Measurements from ENCODE around the gene DUS2. TPM values are rescaled to one million over a fixed set of nuclear protein-coding genes. Genes with fewer than 3 reads are reported as not detected.
A peak's percentile ranks its signal among the peaks of the same experiment; 100 is the strongest.

DUS2 gene
- total and polyA plus RNA-seq, 9 of the 15 experiments (the other 6 are each of a cell fraction or from before 2014, with no cell fraction given): 5.8 to 22.5 (median 20.6) TPM

- no peak for TF ChIP-seq USF1 (CRISPR knock-in tag; IDR thresholded peaks at IDR 0.05)
- TF ChIP-seq PKNOX1 (IDR thresholded peaks at IDR 0.05): peak; percentile 70
- TF ChIP-seq RBM39 (optimal IDR thresholded peaks at IDR 0.05; ENCODE audit: low read depth, low read length): peak; percentile 86
- TF ChIP-seq HNRNPLL (IDR thresholded peaks at IDR 0.05; ENCODE audit: low read depth, low read length, poor library complexity, severe bottlenecking): peak; percentile 32
- TF ChIP-seq ZNF354B (CRISPR knock-in tag; IDR thresholded peaks at IDR 0.05): no peak
- 0 out of 2 replicates have a peak, but pooled peaks have one; percentile 17 for TF ChIP-seq CXXC5 (CRISPR knock-in tag; IDR thresholded peaks at IDR 0.05)
- TF ChIP-seq SMC3 (conservative IDR thresholded peaks at IDR 0.05; ENCODE audit: insufficient read depth, low read depth, low read length): peak; percentile 76
- TF ChIP-seq ATF7 (IDR thresholded peaks at IDR 0.05): peak; percentile 49
- no peak for TF ChIP-seq ZNF217 (CRISPR knock-in tag; IDR thresholded peaks at IDR 0.05)
- TF ChIP-seq NBN (IDR thresholded peaks at IDR 0.05; ENCODE audit: low read depth): peak; percentile 34; the same call in 1 of the 2 replicates
- TF ChIP-seq TEAD4 (IDR thresholded peaks at IDR 0.05; ENCODE audit: low read length): peak; percentile 61; the same call in 1 of the 2 replicates
- no peak for TF ChIP-seq TEAD4 (CRISPR knock-in tag; IDR thresholded peaks at IDR 0.05; ENCODE audit: borderline replicate concordance)
- 0 out of 2 replicates have a peak, but pooled peaks have one; percentile 34 for TF ChIP-seq BHLHE40 (IDR thresholded peaks at IDR 0.05; ENCODE audit: low read length)
- peak in 1 of 2 experiments; percentile 60; a peak in 1 of 4 replicates for TF ChIP-seq TEAD1 (CRISPR knock-in tag; IDR thresholded peaks at IDR 0.05)
- TF ChIP-seq PBX2 (CRISPR knock-in tag; IDR thresholded peaks at IDR 0.05; ENCODE audit: low read depth): no peak
- 0 out of 2 replicates have a peak, but pooled peaks have one; percentile 6 for TF ChIP-seq PBX2 (tag; conservative IDR thresholded peaks at IDR 0.05; ENCODE audit: low read depth)
- TF ChIP-seq ZEB2 (IDR thresholded peaks at IDR 0.05): peak; percentile 92
- peak; percentile 71; the same call in 1 of the 2 replicates for TF ChIP-seq GATAD2A (IDR thresholded peaks at IDR 0.05)
- no peak for TF ChIP-seq PHF20 (IDR thresholded peaks at IDR 0.05; ENCODE audit: partially characterized antibody)
- TF ChIP-seq ZNF274 (IDR thresholded peaks at IDR 0.05; ENCODE audit: borderline replicate concordance, low read depth, low read length): no peak
- peak; percentile 99 for TF ChIP-seq CC2D1A (IDR thresholded peaks at IDR 0.05)
- peak in 1 of 2 experiments; percentile 74; a peak in 1 of 4 replicates for TF ChIP-seq ARNT (IDR thresholded peaks at IDR 0.05)
- TF ChIP-seq HDAC2 (IDR thresholded peaks at IDR 0.05): peak; percentile 68; the same call in 1 of the 2 replicates
- TF ChIP-seq MEIS2 (IDR thresholded peaks at IDR 0.05; ENCODE audit: partially characterized antibody): peak; percentile 53
- TF ChIP-seq ZNF398 (CRISPR knock-in tag; IDR thresholded peaks at IDR 0.05): no peak
Measured at GRCh38 chr16:68064791-68065365, 41.8 kb downstream of the DUS2 start (continued).
